GM19468 (cell line): Measurements from ENCODE around the gene HSPA4.
"Not testable (repeated sequence)": the region's sequence is repeated elsewhere in the genome, so short reads cannot be mapped to it uniquely, and the experiment has no call there.

Source experiments
- ATAC-seq: cut with Tn5 transposase; IDR thresholded peaks from one replicate; pipeline ENCODE4 v1.9.1; 2021; ENCODE audit warnings: mild to moderate bottlenecking, moderate library complexity, moderate number of reproducible peaks; ENCODE audit not compliant: unreplicated experiment; ENCODE audit errors: extremely low read depth

HSPA4 gene

DNA sequence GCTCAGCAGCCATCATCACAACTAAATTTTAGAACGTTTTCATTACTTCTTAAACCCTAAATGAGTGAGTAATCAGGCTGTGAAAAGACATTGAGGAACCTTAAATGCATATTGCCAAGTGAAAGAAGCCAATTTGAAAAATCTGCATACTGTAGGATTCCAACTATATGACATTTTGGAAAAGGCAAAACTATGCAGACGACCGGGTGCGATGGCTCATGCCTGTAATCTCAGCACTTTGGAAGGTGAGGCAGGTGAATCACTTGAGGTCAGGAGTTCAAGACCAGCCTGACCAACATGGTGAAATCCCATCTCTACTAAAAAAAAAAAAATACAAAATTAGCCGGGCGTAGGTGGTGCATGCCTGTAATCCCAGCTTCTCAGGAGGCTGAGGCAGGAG is 33.4 kb downstream of the HSPA4 start:
- ATAC-seq = not testable (repeated sequence)

- ATAC-seq = no peak
These were observed 34.6 kb downstream of the HSPA4 start for GRCh38 chr5:133086366-133086875.

DNA sequence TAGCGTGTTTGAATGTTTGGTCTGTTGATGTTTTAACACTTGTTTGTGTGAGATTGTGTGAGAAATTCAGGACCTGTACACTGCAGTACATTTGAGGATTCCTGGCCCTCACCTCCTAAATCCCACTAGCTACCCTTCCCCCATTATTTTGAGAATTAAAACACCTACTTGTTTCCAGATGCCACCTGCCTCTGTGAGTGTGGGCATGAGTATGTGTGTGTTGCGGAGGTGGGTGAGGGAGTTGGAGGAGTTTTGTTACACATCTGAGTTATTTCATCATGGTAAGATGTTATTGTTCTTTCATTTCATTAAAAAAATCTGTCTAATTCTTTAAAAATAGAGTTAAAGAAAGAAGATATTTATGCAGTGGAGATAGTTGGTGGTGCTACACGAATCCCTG is 36.3 kb downstream of the HSPA4 start:
- ATAC-seq = no peak

- no peak for ATAC-seq
These were observed 39.2 kb downstream of the HSPA4 start for GRCh38 chr5:133091034-133091433.

DNA sequence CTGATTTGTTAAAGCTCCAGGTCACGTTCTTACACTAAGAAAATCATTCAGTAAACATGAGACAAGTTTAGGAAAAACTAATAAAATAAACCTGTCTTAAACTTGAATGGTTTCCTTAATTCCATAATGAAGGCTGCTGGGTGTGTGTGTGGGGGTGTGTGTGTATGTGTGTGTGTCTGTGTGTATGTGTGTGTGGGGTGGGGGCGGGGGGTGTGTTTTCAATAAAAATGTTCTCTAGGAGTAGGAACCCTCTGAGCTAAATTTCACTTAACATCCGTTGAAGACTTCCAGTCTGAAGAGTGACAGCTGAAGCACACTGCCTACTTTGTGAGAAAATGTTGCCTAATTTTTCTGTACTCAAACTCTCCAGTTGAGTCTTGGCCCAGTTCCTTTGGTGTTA is 54.5 kb downstream of the HSPA4 start:
- ATAC-seq = no peak

DNA sequence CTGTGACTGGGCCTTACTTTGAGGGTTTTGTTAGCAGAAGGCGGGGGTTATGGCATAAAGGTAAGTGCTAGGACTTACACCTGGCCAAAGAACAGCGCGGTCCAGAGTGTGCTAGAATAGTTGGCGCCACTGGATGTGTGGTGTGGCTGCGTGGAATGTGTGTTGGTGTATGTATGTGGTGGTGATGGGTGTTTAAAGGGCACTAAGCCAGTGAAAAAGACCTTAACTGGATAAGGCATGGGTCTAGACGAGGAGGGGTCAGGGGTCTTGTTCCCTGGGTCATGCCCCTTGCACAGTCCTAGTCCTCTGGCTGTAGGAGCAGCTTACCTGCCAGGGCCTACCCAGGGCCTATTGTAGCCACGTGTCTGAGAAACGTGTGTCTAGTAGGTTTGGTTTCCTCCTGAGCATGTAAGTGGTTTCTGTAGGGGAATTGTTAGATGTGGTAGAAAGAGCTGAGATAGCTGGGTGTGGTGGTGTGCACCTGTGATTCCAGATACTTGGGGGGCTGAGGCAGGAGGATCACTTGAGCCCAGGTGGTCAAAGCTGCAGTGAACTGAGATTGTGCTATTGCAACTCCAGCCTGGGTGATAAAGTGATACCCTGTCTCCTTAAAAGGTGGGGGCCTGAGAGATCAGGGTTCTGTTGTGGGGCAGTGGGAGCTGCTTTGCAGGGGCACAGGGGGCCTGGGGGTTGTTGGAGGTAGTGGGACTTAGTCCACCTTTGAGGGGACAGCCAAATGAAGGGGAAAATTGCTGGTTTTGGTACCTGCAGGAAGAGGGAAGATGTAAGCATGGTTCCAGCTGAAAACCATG is 55.2 kb downstream of the HSPA4 start:
- no peak for ATAC-seq

GRCh38 chr5:133108481-133108921 is 56.7 kb downstream of the HSPA4 start:
- ATAC-seq = no peak

DNA sequence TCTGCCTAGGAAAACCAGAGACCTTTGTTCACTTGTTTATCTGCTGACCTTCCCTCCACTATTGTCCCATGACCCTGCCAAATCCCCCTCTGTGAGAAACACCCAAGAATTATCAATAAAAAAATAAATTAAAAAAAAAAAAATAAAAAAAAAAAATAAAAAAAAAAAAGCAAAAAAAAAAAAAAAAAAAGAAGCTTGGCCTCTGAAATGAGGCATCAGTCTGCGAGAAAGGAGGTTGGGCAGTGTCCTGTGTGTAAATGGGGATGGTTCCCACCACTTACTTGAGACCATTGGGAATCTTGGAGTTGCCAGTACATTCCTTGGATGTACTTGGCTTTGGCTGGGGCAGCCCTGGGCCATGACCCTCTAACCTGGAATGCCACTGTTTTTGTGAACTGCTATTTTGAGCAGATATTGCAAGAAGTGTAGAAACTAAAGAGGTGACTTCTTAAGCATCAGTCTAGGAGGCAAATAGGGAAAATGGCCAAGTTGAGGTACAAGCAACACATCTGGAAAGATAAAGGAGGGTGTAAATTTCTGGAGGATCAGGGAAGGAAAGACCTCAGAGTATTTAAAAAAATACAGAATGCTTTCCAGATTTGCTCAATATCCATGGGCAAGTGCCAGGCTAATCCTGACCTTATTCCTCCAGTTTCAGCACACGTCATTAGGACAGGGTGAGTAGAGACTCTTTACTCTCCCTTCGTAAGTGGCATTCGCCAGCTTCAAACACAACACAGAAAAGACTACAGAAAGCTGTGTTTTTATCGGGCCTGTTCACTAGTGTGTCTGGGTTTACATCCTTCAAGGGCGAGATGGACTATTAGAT is 58.1 kb downstream of the HSPA4 start:
- ATAC-seq = no peak

DNA sequence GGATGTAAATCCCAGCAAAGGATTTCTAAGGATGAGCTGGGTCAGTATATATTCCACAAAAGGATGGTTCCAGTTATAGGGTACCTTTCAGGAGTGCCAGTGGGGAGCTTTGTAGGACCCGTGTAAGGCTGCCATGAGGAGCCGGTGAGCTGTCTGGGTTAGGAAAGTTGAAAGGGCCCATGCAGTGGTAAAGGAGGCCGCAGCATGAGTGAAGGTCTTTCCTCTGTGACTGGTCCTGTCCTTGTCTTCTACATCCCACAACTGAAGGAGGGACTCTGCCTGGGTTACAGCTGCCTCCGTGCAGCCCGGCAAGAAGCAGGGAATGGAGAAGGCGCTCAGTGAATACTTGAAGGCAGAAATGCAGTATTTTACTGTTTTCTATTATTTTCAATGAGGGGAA is 58.9 kb downstream of the HSPA4 start:
- ATAC-seq = no peak

- no peak for ATAC-seq
These were observed 59.5 kb downstream of the HSPA4 start for GRCh38 chr5:133111299-133111698.

- ATAC-seq = no peak
These were observed 60.3 kb downstream of the HSPA4 start for GRCh38 chr5:133112026-133112660.

- no peak for ATAC-seq
These were observed 61.7 kb downstream of the HSPA4 start for GRCh38 chr5:133113331-133114061.

- no peak for ATAC-seq
These were observed 62.5 kb downstream of the HSPA4 start for GRCh38 chr5:133114166-133114932.

DNA sequence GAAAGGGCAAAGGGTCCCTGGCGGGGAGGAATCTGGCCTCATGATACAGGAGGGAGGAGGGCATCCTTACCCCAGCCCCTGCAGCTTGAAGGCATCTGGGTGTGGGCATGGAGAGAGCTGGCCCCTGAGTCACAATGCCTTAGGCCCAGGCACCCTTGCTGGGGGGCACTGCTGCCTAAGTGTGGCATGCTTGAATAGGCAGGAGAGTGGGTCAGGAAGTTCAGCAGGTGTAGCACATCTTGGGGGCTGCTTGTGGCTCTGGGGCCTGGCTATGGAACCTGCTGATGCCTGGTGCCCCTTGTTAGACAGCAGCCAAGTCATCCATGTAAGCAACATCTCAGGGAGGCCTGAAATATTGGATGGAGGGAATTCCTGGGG is 63.1 kb downstream of the HSPA4 start:
- no peak for ATAC-seq

DNA sequence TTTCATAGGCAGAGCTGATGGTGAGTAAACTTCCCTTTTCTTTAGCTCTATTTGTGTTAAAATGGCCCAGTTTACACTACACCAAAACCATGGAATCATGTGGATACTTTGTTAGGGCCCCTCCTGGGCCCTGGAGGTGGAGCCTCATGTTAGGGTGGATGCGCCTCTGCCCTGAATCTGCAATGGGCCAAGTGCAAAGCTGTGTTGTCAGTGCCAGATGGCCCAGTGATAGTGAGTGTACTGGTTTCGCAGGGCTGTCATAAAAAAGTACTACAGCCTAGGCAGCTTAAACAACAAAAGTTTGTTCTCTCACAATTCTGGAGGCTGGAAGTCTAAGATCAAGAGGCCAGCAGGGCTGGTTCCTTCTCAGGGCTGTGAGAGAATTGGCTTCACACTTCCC is 64.8 kb downstream of the HSPA4 start:
- ATAC-seq = no peak

- no peak for ATAC-seq
These were observed 65.5 kb downstream of the HSPA4 start for GRCh38 chr5:133117166-133117911.

- no peak for ATAC-seq
These were observed 66.2 kb downstream of the HSPA4 start for GRCh38 chr5:133117912-133118445.

DNA sequence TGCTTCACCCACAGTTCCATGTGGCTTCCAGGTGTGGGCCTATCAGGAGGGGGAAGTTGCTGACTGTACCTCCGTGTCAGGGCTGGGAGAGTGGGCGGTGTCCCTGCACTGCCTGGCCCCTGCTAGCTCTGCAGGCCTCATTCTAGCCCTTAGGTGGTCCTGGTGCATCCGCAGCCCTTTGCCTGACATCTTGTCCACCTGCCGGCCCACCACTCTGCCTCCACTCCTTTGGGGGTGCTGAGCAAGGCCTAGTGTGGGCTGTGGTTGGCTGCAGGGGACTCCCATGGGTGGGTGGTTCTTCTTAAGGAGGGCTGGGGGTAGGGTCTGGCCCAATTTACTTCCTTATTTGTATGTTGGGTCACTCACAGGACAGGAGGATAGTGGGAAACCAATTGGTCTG is 66.9 kb downstream of the HSPA4 start:
- ATAC-seq = no peak
